HepG2 (cell line): ENCODE data around the gene OSBPL5. TPM values are rescaled to one million over a fixed set of nuclear protein-coding genes. Genes with fewer than 3 reads are reported as not detected.

Experiments used
- ATAC-seq: fragments of 200-7000 bp; cut with Tn5 transposase; 3 replicates; pipeline ENCODE4 v1.9.1; 2020; ENCODE audit warnings: mild to moderate bottlenecking, moderate library complexity
- BruUV-seq: library from RNA; stranded (reverse); fragments of 400-500 nt; replicated peaks from 2 replicates; lab custom pipeline; 2021; lab: Mats Ljungman, UMichigan
- CTCF ChIA-PET: fragments of 300-600 bp; formaldehyde crosslinking; extraction: SDS; loops from one replicate; lab custom pipeline; 2021; ENCODE audit warnings: low total read pairs, inconsistent platforms, low intra/inter-chr PET ratio; lab: Yijun Ruan, JAX
- POLR2A ChIA-PET: fragments of 350-600 bp; sonication (Branson Sonifier 250); formaldehyde crosslinking; loops from one replicate; lab custom pipeline; 2020; ENCODE audit warnings: antibody characterized with exemption, inconsistent platforms; lab: Yijun Ruan, JAX
- DNase-seq: peaks from one replicate; pipeline ENCODE4 v3.0.0-alpha.2; 2015; ENCODE audit warnings: low spot score
- FAIRE-seq: peaks from 3 replicates; lab custom pipeline; 2011; peaks lifted over from hg19 to GRCh38; lab: Jason Lieb, UNC
- H2AFZ ChIP-seq: one replicate; pipeline ENCODE4 v1.6.1; 2011; ENCODE audit warnings: low read length, inconsistent platforms
- H3K27ac ChIP-seq: fragments of 300-600 bp; 3 replicates; pipeline ENCODE4 v1.8.0; 2011; ENCODE audit warnings: mixed run types, mild to moderate bottlenecking, mixed read lengths, low read length, inconsistent platforms; ENCODE audit not compliant: insufficient read depth; ENCODE audit errors: extremely low read length
- H3K27me3 ChIP-seq, 2 experiments: fragments of 200-600 bp in 1 of 2; 2 replicates in 1 of 2; 3 replicates in 1 of 2; pipeline versions ENCODE4 v1.6.0 to v1.8.0; 2011; ENCODE audit warnings: low read length in 2 of 2, mild to moderate bottlenecking in 2 of 2, moderate library complexity in 2 of 2, inconsistent platforms in 1 of 2; ENCODE audit not compliant: insufficient read depth in 2 of 2, control insufficient read depth in 1 of 2
- H3K36me3 ChIP-seq, 2 experiments: fragments of 200-600 bp in 1 of 2; replicated peaks in 1 of 2; 2 replicates in 1 of 2; 3 replicates in 1 of 2; pipeline versions ENCODE4 v1.5.1 to v1.8.0; 2011; ENCODE audit warnings: low read length in 2 of 2, inconsistent platforms in 1 of 2; ENCODE audit not compliant: insufficient read depth in 2 of 2, control insufficient read depth in 1 of 2
- H3K4me1 ChIP-seq: 2 replicates; pipeline ENCODE4 v1.5.1; 2012; ENCODE audit warnings: low read length, inconsistent platforms; ENCODE audit not compliant: insufficient read depth
- H3K4me2 ChIP-seq: 2 replicates; pipeline ENCODE4 v1.6.0; 2011; ENCODE audit warnings: low read depth, low read length, inconsistent platforms
- H3K4me3 ChIP-seq, 3 experiments: fragments of 200-600 bp in 1 of 3; sonication (generic), shearing (Covaris generic) in 1 of 3; replicated peaks in 1 of 3; 2 replicates each; pipeline ENCODE4 v1.5.1; 2011 to 2016; ENCODE audit warnings: low read length in 3 of 3, inconsistent platforms in 2 of 3, low read depth in 2 of 3, mild to moderate bottlenecking in 2 of 3, control low read depth in 1 of 3, mixed read lengths in 1 of 3; ENCODE audit not compliant: insufficient read depth in 1 of 3
- H3K79me2 ChIP-seq: one replicate; pipeline ENCODE4 v1.6.1; 2011; ENCODE audit warnings: low read length, inconsistent platforms; ENCODE audit not compliant: insufficient read depth
- H3K9ac ChIP-seq: 2 replicates; pipeline ENCODE4 v1.6.0; 2011; ENCODE audit warnings: mild to moderate bottlenecking, low read depth, low read length, inconsistent platforms; ENCODE audit not compliant: insufficient read depth
- H3K9me3 ChIP-seq: 2 replicates; pipeline ENCODE4 v1.5.1; 2012; ENCODE audit warnings: mild to moderate bottlenecking, low read length
- H4K20me1 ChIP-seq: 2 replicates; pipeline ENCODE4 v1.6.0; 2011; ENCODE audit warnings: inconsistent platforms, mild to moderate bottlenecking, low read length, moderate library complexity; ENCODE audit not compliant: insufficient read depth
- MBD4 ChIP-seq: IDR thresholded peaks from 2 replicates; pipeline ENCODE4 v1.6.1; 2012; ENCODE audit warnings: low read length, inconsistent platforms, borderline replicate concordance
- SAFB2 ChIP-seq: sonication (generic); formaldehyde crosslinking; IDR thresholded peaks from 2 replicates; pipeline ENCODE4 v1.5.1; 2020; ENCODE audit warnings: missing genetic modification reagents, low read depth, mild to moderate bottlenecking, borderline replicate concordance
- SMC3 ChIP-seq: IDR thresholded peaks from 2 replicates; pipeline ENCODE4 v1.6.1; 2011; ENCODE audit warnings: low read length, improper control_type of control experiment
- ZFP41 ChIP-seq: sonication (generic); formaldehyde crosslinking; IDR thresholded peaks from 2 replicates; pipeline ENCODE4 v1.4.0; 2020; ENCODE audit warnings: mild to moderate bottlenecking, missing genetic modification reagents, borderline replicate concordance
- ZNF446 ChIP-seq: sonication (generic); formaldehyde crosslinking; IDR thresholded peaks from 2 replicates; pipeline ENCODE4 v1.5.0; 2020; ENCODE audit warnings: mild to moderate bottlenecking, missing genetic modification reagents
- ZNF773 ChIP-seq: sonication (generic); formaldehyde crosslinking; IDR thresholded peaks from 2 replicates; pipeline ENCODE4 v1.4.0; 2020; ENCODE audit warnings: missing genetic modification reagents, borderline replicate concordance
- ZSCAN12 ChIP-seq: sonication (generic); formaldehyde crosslinking; IDR thresholded peaks from 2 replicates; pipeline ENCODE4 v1.9.0; 2021; ENCODE audit warnings: mild to moderate bottlenecking, missing genetic modification reagents
- WGBS: methylation state at CpG from one replicate; pipeline ENCODE4 v1.1.6; 2017; ENCODE audit warnings: low lambda C conversion rate; 5-methylcytosine and 5-hydroxymethylcytosine counted together
- in situ Hi-C: cut with HindIII; loops from 2 replicates; pipeline ENCODE4 v1.10.0; 2017; ENCODE audit warnings: low pct_unique_long_range_greater_than_20kb; ENCODE audit not compliant: extremely low pct_ligation_motif_present
- intact Hi-C: fragments of 100-400 bp; cut with micrococcal nuclease; formaldehyde crosslinking; loops from one replicate; pipeline ENCODE4 v1.10.0; 2022; ENCODE audit not compliant: unreplicated experiment
- polyA plus RNA-seq, 8 experiments: library from polyadenylated mRNA; depleted of rRNA in 3 of 8; stranded (reverse) in 7 of 8; unstranded in 1 of 8; fragments of >200 nt; fragmentation: Illumina TruSeq in 4 of 8; extraction: Trizol in 4 of 8; gene quantifications; 2 replicates each; pipeline versions ENCODE4 v1.2.1 to v1.2.3, GENCODE V29; 2011 to 2016; ENCODE audit warnings: low read depth in 4 of 8, missing spikeins in 1 of 8, mixed read lengths in 1 of 8; ENCODE audit not compliant: insufficient read depth in 1 of 8
- total RNA-seq, 5 experiments: library from RNA; depleted of rRNA; stranded (reverse); fragments of >200 nt; fragmentation: Illumina TruSeq; extraction: Trizol; gene quantifications; 2 replicates each; pipeline ENCODE4 v1.2.3, GENCODE V29; 2016; ENCODE audit warnings: low read depth in 1 of 5
- TF ChIP-seq, protein P1 (sequence below): sonication (generic); formaldehyde crosslinking; IDR thresholded peaks from 2 replicates; pipeline ENCODE4 v1.4.0; 2020; ENCODE audit warnings: missing genetic modification reagents

The OSBPL5 gene
- total and polyA plus RNA-seq, 2 of the 13 experiments (the other 11 are each of a cell fraction or from before 2014, with no cell fraction given): not detected

DNA sequence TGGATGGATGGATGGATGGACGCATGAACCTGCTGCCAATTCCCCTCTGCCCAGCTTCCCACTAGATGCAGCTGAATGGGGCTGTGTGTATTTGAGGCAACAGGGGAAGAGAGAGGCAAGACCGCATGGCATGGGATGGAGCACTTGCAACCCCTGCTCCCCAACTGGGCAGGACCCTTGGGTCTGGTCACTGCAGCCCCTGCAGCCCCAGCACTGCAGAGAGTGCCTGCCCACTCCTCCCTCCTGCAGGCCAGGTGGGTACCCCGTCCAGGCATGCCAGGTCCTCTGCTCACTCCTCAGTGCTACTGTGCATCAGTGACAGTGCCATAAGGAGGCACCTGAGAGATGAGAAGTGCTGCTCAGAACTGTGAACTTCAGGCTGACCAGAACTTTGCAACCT lies 40.3 kb downstream of the OSBPL5 start:
- CTCF ChIA-PET: no interaction called here
- H2AFZ ChIP-seq: no peak overlapping the region
- DNase-seq (no peak), ATAC-seq (no peak), FAIRE-seq (no peak)
- no peak overlapping the region for H3K4me3 ChIP-seq
- POLR2A ChIA-PET: no interaction called here
- no TSS peak for BruUV-seq
- no peaks in the 10 kb centered on the region for H3K4me1 ChIP-seq
- no peak overlapping the region for H3K4me2 ChIP-seq
- no peak overlapping the region for H3K27ac ChIP-seq
- no peak overlapping the region for H3K9ac ChIP-seq
- no peaks in the 10 kb centered on the region for H3K9me3 ChIP-seq
- in situ Hi-C loops: no loop called here
- H3K36me3 ChIP-seq: no peaks in the 10 kb centered on the region
- H4K20me1 ChIP-seq: no peaks in the 10 kb centered on the region
- peaks cover 17 to 82% of the 10 kb centered on the region in 2 experiments for H3K27me3 ChIP-seq
- no peaks in the 10 kb centered on the region for H3K79me2 ChIP-seq
- TF ChIP-seq ZNF773 (CRISPR knock-in tag) (no peak), SMC3 (no peak), ZNF446 (CRISPR knock-in tag) (no peak), ZSCAN12 (CRISPR knock-in tag) (no peak), MBD4 (no peak), ZFP41 (CRISPR knock-in tag) (no peak), SAFB2 (CRISPR knock-in tag) (no peak)
- TF ChIP-seq, protein P1, sequence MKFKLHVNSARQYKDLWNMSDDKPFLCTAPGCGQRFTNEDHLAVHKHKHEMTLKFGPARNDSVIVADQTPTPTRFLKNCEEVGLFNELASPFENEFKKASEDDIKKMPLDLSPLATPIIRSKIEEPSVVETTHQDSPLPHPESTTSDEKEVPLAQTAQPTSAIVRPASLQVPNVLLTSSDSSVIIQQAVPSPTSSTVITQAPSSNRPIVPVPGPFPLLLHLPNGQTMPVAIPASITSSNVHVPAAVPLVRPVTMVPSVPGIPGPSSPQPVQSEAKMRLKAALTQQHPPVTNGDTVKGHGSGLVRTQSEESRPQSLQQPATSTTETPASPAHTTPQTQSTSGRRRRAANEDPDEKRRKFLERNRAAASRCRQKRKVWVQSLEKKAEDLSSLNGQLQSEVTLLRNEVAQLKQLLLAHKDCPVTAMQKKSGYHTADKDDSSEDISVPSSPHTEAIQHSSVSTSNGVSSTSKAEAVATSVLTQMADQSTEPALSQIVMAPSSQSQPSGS: no peak
- intact Hi-C loops: no loop called here
- 18% methylated on average over 2 of the region's 3 CpGs for WGBS
